ENCODE results near the gene SHLD1.

GRCh38 chr20:5821627-5822215, 71.5 kb downstream of the SHLD1 start:
- no peak for TF ChIP-seq CTCF (optimal IDR thresholded peaks at IDR 0.05 in 1 of 3, IDR thresholded peaks at IDR 0.05 in 1 of 3, conservative IDR thresholded peaks at IDR 0.05 in 1 of 3; ENCODE audit: extremely low read depth in 1 of 3, insufficient read depth in 2 of 3, low read length in 3 of 3)
- no peak for TF ChIP-seq EZH2 (IDR thresholded peaks at IDR 0.05; ENCODE audit: low read length)

Measured in keratinocyte (primary cell).